GM21367 (cell line): ENCODE results near the gene CDH4.

Experiments used
- ATAC-seq: cut with Tn5 transposase; IDR thresholded peaks from one replicate; pipeline ENCODE4 v1.9.1; 2021; ENCODE audit not compliant: unreplicated experiment

CDH4 gene

GRCh38 chr20:61755971-61756845 is 504.1 kb downstream of the CDH4 start:
- ATAC-seq, result no peak

DNA sequence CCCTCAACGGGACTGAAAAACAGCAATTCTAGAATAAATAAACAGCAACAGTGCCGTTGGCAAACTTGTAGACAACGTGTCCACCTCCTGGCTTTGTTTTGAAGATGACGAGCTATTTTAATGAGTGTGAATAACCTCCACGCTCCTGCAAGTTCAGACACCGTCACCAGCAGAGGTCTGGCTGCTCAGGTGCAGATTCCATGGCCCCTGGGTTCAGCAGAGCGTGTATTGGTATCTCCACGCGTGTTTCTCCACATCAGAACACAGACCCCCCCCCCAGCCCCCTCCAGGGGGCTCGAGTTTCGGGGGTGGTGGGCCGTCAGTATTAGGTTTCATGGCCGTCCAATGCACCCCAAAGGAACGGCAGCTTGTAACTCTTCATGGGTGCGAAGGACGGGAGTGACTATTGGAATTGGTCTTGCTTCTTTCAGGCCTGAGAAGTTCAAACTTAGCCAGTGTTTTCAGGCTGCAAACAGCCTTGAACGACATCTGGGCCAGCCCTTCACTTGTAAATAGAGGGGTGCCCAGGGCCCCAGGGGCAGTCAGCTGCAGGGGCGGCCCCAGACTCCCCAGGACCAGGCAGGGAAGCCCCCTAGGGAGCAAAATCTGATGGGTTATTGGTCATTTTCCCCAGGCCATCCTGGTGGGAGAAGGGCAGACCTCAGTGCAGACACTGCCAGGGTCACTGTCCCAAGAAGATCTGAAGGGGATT is 505.1 kb downstream of the CDH4 start:
- no peak for ATAC-seq

- ATAC-seq, result no peak
Observed at GRCh38 chr20:61757678-61758563, 505.9 kb downstream of the CDH4 start.

- no peak for ATAC-seq
Observed at GRCh38 chr20:61758564-61759200, 506.6 kb downstream of the CDH4 start.

GRCh38 chr20:61759286-61760065 is 507.4 kb downstream of the CDH4 start:
- ATAC-seq, result no peak

- no peak for ATAC-seq
Observed at GRCh38 chr20:61760321-61760720, 508.3 kb downstream of the CDH4 start.

DNA sequence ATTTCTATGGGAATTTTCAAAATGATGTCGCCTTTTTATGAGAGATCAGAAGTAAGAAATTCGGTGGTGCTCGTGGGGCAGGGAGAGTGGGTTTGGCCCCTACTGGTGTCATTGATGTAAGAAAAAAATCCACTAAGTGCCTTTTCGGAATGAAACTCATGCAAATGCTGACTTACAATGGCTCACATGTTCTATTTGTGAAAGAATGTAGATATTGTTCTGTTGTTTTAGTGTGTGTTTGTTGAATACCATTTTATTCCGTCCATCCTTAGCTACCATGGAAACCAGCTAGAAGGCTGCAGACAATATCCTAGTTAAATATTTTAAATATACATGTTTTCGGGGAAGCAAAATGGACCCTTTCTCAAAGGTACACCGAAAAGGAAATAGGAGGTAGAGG is 508.7 kb downstream of the CDH4 start:
- no peak for ATAC-seq

DNA sequence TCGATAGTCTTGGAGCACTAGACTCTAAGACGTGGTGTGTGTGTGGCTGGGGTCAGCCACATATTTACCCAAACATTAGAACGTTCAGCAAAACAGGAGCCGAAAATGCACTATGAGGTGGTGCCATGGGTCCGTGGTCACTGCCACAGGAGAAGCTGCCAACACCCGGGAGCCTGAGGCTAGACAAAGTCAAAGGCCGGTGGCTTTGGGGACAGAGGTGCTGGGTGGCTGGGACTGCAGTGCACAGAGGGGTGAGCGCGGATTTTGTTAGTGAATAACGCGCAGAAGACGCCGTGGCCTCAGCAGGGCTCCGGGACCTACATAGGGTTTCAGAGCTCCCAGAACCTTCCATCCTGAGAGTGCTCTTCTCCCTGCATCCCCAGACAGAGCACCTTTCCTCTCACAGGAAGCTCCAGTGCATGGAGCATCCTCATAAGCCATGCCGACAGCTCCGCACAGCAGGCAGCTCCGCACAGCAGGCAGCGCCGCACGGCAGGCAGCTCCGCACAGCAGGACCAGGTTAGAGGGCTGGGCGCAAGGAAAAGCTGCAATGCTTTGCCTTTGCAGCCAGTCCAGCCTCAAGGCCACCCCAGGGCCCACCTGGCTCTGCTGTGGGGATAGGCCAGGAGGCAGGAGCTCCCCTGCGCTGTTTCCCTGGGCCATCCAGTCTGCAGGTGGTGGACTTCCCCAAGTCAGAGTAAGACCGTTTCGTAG is 509.5 kb downstream of the CDH4 start:
- no peak for ATAC-seq

GRCh38 chr20:61762167-61762710 is 510.2 kb downstream of the CDH4 start:
- no peak for ATAC-seq

DNA sequence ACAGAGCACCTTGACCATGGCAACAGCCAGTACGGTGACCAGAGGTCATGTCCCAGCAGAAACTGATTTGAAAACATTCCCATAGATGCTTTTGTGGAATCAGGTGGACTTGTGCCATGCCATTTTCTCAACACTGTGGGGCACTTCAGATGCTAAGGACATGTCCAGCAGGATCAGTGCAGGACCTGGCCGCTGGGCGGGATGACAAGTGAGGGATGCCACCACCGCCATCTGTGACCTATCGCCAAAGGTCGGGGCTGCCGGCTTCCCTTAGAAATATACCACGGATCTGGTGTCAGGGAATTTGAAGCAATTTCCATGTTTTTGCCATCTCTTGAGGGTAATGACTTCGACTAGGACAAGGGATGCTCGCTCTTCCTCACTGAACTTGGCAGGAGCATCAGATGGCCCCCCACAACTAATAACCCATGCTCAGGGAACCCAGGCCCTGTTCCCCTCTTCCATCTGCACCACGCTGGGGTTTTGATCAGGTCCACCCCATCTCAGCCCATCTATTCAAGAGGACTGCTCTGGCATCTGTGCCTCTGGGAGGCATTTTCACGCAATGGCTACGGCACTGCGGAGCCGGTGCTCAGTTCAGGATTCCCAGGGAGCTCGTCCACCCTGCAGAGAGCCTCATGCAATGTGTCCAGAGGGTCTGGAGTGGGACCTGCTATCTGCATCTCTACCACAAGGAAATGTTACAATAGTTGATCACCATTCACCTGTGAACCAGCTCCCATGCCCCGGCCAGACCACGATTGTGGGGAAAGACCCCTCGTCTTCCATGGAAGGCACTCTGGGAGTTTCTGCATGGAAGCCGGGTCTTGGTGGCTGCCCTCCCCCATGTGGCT is 511.1 kb downstream of the CDH4 start:
- no peak for ATAC-seq

DNA sequence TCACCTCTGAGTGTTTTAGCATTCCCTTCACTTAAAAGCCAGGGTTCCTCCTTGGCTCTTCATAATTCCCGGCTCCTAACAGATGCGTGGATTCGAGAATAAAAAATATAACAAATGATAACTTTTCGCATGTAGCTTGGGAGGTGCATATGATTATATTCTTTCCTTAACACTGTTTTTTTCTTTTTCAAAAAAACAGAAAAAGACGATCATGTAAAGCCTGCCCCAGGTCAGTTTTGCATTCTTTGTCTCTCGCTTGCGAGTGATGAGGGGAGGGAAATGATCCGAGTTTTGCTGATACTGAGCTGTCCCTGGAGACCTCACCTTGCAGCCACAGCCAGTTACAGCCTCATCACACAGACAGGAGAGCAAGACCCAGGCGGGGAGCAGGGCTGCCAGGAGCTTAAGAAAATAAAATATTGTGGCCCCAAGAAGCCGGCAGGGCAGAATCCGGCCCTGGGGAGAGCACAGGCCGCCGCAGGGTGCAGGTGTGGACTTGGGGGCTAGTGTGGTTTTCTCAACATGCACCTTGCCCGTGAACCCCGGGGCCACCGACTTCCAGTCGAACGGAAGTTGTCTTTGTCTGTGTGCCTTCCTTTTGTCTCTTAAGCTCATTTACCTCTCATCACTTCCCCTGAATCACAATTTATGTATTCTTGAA is 511.8 kb downstream of the CDH4 start:
- no peak for ATAC-seq

DNA sequence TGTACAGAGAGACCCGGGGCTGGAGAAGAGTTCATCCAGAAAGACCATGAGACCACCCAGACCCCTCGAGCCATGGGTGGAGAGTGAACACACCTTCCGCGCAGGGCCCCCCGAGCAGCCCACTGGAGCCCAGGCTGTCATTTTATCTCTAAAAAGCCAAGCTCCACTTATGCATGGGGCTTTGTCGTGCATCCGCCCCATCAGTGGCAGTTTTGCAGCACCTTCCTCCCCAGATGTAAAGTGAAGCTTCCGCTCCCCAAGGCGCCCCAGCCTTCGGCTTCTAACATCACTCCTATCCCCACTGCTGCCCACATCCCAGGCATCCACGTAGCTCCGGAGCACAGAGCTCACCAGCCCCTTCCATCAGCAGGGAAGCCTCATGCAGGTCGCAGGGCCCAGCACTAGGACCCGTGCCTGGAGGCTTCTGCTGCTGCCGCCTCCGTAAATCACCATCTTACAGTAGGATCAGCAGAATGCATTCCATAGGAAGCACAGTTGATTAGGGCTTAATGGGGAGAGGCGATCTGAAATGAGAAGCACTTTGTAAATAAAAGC is 512.5 kb downstream of the CDH4 start:
- ATAC-seq, result no peak

GRCh38 chr20:61765081-61765870 is 513.2 kb downstream of the CDH4 start:
- ATAC-seq, result no peak

GRCh38 chr20:61765871-61766654 is 514.0 kb downstream of the CDH4 start:
- no peak for ATAC-seq

DNA sequence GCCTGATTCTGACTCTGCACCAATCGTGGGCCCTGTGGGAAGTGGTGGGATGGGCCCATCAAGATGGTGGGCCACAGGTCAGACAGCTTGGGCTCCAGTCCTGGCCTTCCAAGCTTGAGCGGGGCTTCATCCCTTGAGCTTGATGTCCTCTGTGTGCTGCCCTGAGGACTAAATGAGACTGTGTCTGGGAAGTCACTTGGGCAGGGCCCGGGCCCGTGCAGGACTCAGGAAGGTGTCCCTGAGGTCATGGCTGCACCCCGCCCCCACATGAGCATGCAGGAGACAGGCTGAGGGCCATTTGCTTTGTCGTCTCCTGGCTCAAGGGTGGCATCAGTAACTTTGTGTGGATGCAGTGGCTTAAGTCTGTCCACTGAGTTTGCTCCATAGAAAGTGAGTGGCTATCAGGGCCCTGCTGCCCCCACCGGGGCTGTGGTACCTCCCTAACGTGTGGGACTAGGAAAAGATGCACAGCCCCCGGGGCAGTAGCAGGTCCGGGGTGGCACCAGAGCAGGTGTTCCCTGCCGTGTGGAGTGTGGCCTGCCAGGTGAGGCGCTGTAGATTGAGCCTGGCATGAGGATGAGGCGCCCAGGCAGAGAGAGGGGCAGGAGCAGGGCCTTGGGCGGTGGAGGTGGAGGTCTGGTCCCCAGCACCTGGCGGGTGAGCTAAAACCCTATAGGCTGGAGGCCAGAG is 515.0 kb downstream of the CDH4 start:
- no peak for ATAC-seq
